HepG2 (cell line): ENCODE results near the gene AFG1L. TPM values are rescaled to one million over a fixed set of nuclear protein-coding genes. Genes with fewer than 3 reads are reported as not detected.

ENCODE experiments used
- ATAC-seq: fragments of 200-7000 bp; cut with Tn5 transposase; 3 replicates; pipeline ENCODE4 v1.9.1; 2020; ENCODE audit warnings: mild to moderate bottlenecking, moderate library complexity
- BruUV-seq: library from RNA; stranded (reverse); fragments of 400-500 nt; replicated peaks from 2 replicates; lab custom pipeline; 2021; lab: Mats Ljungman, UMichigan
- CTCF ChIA-PET: fragments of 300-600 bp; formaldehyde crosslinking; extraction: SDS; loops from one replicate; lab custom pipeline; 2021; ENCODE audit warnings: low total read pairs, inconsistent platforms, low intra/inter-chr PET ratio; lab: Yijun Ruan, JAX
- POLR2A ChIA-PET: fragments of 350-600 bp; sonication (Branson Sonifier 250); formaldehyde crosslinking; loops from one replicate; lab custom pipeline; 2020; ENCODE audit warnings: antibody characterized with exemption, inconsistent platforms; lab: Yijun Ruan, JAX
- DNase-seq: peaks from one replicate; pipeline ENCODE4 v3.0.0-alpha.2; 2015; ENCODE audit warnings: low spot score
- FAIRE-seq: peaks from 3 replicates; lab custom pipeline; 2011; peaks lifted over from hg19 to GRCh38; lab: Jason Lieb, UNC
- H2AFZ ChIP-seq: one replicate; pipeline ENCODE4 v1.6.1; 2011; ENCODE audit warnings: low read length, inconsistent platforms
- H3K27ac ChIP-seq: fragments of 300-600 bp; 3 replicates; pipeline ENCODE4 v1.8.0; 2011; ENCODE audit warnings: mixed run types, mild to moderate bottlenecking, mixed read lengths, low read length, inconsistent platforms; ENCODE audit not compliant: insufficient read depth; ENCODE audit errors: extremely low read length
- H3K27me3 ChIP-seq, 2 experiments: fragments of 200-600 bp in 1 of 2; 2 replicates in 1 of 2; 3 replicates in 1 of 2; pipeline versions ENCODE4 v1.6.0 to v1.8.0; 2011; ENCODE audit warnings: low read length in 2 of 2, mild to moderate bottlenecking in 2 of 2, moderate library complexity in 2 of 2, inconsistent platforms in 1 of 2; ENCODE audit not compliant: insufficient read depth in 2 of 2, control insufficient read depth in 1 of 2
- H3K36me3 ChIP-seq, 2 experiments: fragments of 200-600 bp in 1 of 2; replicated peaks in 1 of 2; 2 replicates in 1 of 2; 3 replicates in 1 of 2; pipeline versions ENCODE4 v1.5.1 to v1.8.0; 2011; ENCODE audit warnings: low read length in 2 of 2, inconsistent platforms in 1 of 2; ENCODE audit not compliant: insufficient read depth in 2 of 2, control insufficient read depth in 1 of 2
- H3K4me1 ChIP-seq: 2 replicates; pipeline ENCODE4 v1.5.1; 2012; ENCODE audit warnings: low read length, inconsistent platforms; ENCODE audit not compliant: insufficient read depth
- H3K4me2 ChIP-seq: 2 replicates; pipeline ENCODE4 v1.6.0; 2011; ENCODE audit warnings: low read depth, low read length, inconsistent platforms
- H3K4me3 ChIP-seq, 3 experiments: fragments of 200-600 bp in 1 of 3; sonication (generic), shearing (Covaris generic) in 1 of 3; replicated peaks in 1 of 3; 2 replicates each; pipeline ENCODE4 v1.5.1; 2011 to 2016; ENCODE audit warnings: low read length in 3 of 3, inconsistent platforms in 2 of 3, low read depth in 2 of 3, mild to moderate bottlenecking in 2 of 3, control low read depth in 1 of 3, mixed read lengths in 1 of 3; ENCODE audit not compliant: insufficient read depth in 1 of 3
- H3K79me2 ChIP-seq: one replicate; pipeline ENCODE4 v1.6.1; 2011; ENCODE audit warnings: low read length, inconsistent platforms; ENCODE audit not compliant: insufficient read depth
- H3K9ac ChIP-seq: 2 replicates; pipeline ENCODE4 v1.6.0; 2011; ENCODE audit warnings: mild to moderate bottlenecking, low read depth, low read length, inconsistent platforms; ENCODE audit not compliant: insufficient read depth
- H3K9me3 ChIP-seq: 2 replicates; pipeline ENCODE4 v1.5.1; 2012; ENCODE audit warnings: mild to moderate bottlenecking, low read length
- H4K20me1 ChIP-seq: 2 replicates; pipeline ENCODE4 v1.6.0; 2011; ENCODE audit warnings: inconsistent platforms, mild to moderate bottlenecking, low read length, moderate library complexity; ENCODE audit not compliant: insufficient read depth
- AHR ChIP-seq: IDR thresholded peaks from 2 replicates; pipeline ENCODE4 v1.6.1; 2018; ENCODE audit warnings: missing genetic modification reagents, missing compliant biosample characterization
- CHD4 ChIP-seq: fragments of 200-600 bp; sonication (generic); IDR thresholded peaks from 2 replicates; pipeline ENCODE4 v1.7.0; 2017; ENCODE audit warnings: mild to moderate bottlenecking, low read length, borderline replicate concordance
- HNF1A ChIP-seq, 2 experiments: sonication (generic) in 1 of 2; formaldehyde crosslinking in 1 of 2; IDR thresholded peaks; 2 replicates each; pipeline versions ENCODE4 v1.4.0 to v1.6.1; 2016 to 2020; ENCODE audit warnings: borderline replicate concordance in 1 of 2, low read depth in 1 of 2, mild to moderate bottlenecking in 1 of 2, missing genetic modification reagents in 1 of 2
- KMT2A ChIP-seq: sonication (generic); formaldehyde crosslinking; IDR thresholded peaks from 2 replicates; pipeline ENCODE4 v1.4.0; 2020; ENCODE audit warnings: missing genetic modification reagents
- PHF21A ChIP-seq: sonication (generic); formaldehyde crosslinking; IDR thresholded peaks from 2 replicates; pipeline ENCODE4 v1.5.0; 2020; ENCODE audit warnings: mild to moderate bottlenecking, missing genetic modification reagents
- SMARCE1 ChIP-seq: fragments of 450-650 bp; IDR thresholded peaks from 2 replicates; pipeline ENCODE4 v1.6.1; 2017; ENCODE audit warnings: borderline replicate concordance
- SNRNP70 ChIP-seq: fragments of 200-400 bp; formaldehyde crosslinking; IDR thresholded peaks from 2 replicates; pipeline ENCODE4 v1.6.1; 2017; ENCODE audit warnings: mild to moderate bottlenecking, low read depth, low read length, moderate library complexity
- SRSF9 ChIP-seq: fragments of 200-400 bp; formaldehyde crosslinking; IDR thresholded peaks from 2 replicates; pipeline ENCODE4 v1.6.1; 2018; ENCODE audit warnings: borderline replicate concordance, mild to moderate bottlenecking, low read depth, low read length; ENCODE audit not compliant: insufficient read depth, poor library complexity, severe bottlenecking
- THAP11 ChIP-seq: IDR thresholded peaks from 2 replicates; pipeline ENCODE4 v1.6.1; 2016; ENCODE audit warnings: missing biosample characterization, missing genetic modification reagents
- ZBTB1 ChIP-seq: sonication (generic); formaldehyde crosslinking; IDR thresholded peaks from 2 replicates; pipeline ENCODE4 v1.4.0; 2020; ENCODE audit warnings: missing genetic modification reagents, borderline replicate concordance
- ZMAT3 ChIP-seq: sonication (generic); formaldehyde crosslinking; conservative IDR thresholded peaks from 2 replicates; pipeline ENCODE4 v1.7.0; 2021; ENCODE audit warnings: missing genetic modification reagents
- ZNF431 ChIP-seq: sonication (generic); formaldehyde crosslinking; IDR thresholded peaks from 2 replicates; pipeline ENCODE4 v1.9.0; 2022; ENCODE audit warnings: missing genetic modification reagents, low read depth, mild to moderate bottlenecking, borderline replicate concordance
- WGBS: methylation state at CpG from one replicate; pipeline ENCODE4 v1.1.6; 2017; ENCODE audit warnings: low lambda C conversion rate; 5-methylcytosine and 5-hydroxymethylcytosine counted together
- in situ Hi-C: cut with HindIII; loops from 2 replicates; pipeline ENCODE4 v1.10.0; 2017; ENCODE audit warnings: low pct_unique_long_range_greater_than_20kb; ENCODE audit not compliant: extremely low pct_ligation_motif_present
- intact Hi-C: fragments of 100-400 bp; cut with micrococcal nuclease; formaldehyde crosslinking; loops from one replicate; pipeline ENCODE4 v1.10.0; 2022; ENCODE audit not compliant: unreplicated experiment
- polyA plus RNA-seq, 8 experiments: library from polyadenylated mRNA; depleted of rRNA in 3 of 8; stranded (reverse) in 7 of 8; unstranded in 1 of 8; fragments of >200 nt; fragmentation: Illumina TruSeq in 4 of 8; extraction: Trizol in 4 of 8; gene quantifications; 2 replicates each; pipeline versions ENCODE4 v1.2.1 to v1.2.3, GENCODE V29; 2011 to 2016; ENCODE audit warnings: low read depth in 4 of 8, missing spikeins in 1 of 8, mixed read lengths in 1 of 8; ENCODE audit not compliant: insufficient read depth in 1 of 8
- total RNA-seq, 5 experiments: library from RNA; depleted of rRNA; stranded (reverse); fragments of >200 nt; fragmentation: Illumina TruSeq; extraction: Trizol; gene quantifications; 2 replicates each; pipeline ENCODE4 v1.2.3, GENCODE V29; 2016; ENCODE audit warnings: low read depth in 1 of 5

AFG1L gene
- total and polyA plus RNA-seq, 2 of the 13 experiments (the other 11 are each of a cell fraction or from before 2014, with no cell fraction given): 3.1 to 14.0 TPM

- 93% methylated on average over 5 of the region's 5 CpGs for WGBS
- Histone ChIP-seq H3K9ac (no peak overlapping the region), H3K79me2 (no peaks in the 10 kb centered on the region), H3K9me3 (no peaks in the 10 kb centered on the region), H3K4me1 (no peaks in the 10 kb centered on the region), H3K27ac (no peak overlapping the region), H3K4me2 (no peak overlapping the region), H3K4me3 (no peak overlapping the region), H2AFZ (no peak overlapping the region), H3K36me3 (no peaks in the 10 kb centered on the region), H3K27me3 (no peaks in the 10 kb centered on the region), H4K20me1 (no peaks in the 10 kb centered on the region)
- intact Hi-C loops: no loop called here
- CTCF ChIA-PET: no interaction called here
- ATAC-seq (no peak), FAIRE-seq (no peak), DNase-seq (no peak)
- in situ Hi-C loops: no loop called here
- TF ChIP-seq SMARCE1 (no peak), PHF21A (no peak), SRSF9 (no peak), THAP11 (CRISPR knock-in tag) (no peak), ZNF431 (CRISPR knock-in tag) (no peak), SNRNP70 (no peak), ZBTB1 (CRISPR knock-in tag) (no peak), HNF1A (IDR thresholded peaks at IDR 0.05; ENCODE audit: low read depth) (no peak), HNF1A (CRISPR knock-in tag; IDR thresholded peaks at IDR 0.05; ENCODE audit: borderline replicate concordance) (no peak), AHR (CRISPR knock-in tag) (no peak), ZMAT3 (CRISPR knock-in tag) (no peak), KMT2A (CRISPR knock-in tag) (no peak), CHD4 (no peak)
- BruUV-seq: no TSS peak
- POLR2A ChIA-PET: no interaction called here
Observed at GRCh38 chr6:108435391-108435790, 140.5 kb downstream of the AFG1L start.
